GM18502 (cell line): Measurements from ENCODE around the gene GRM4.

ENCODE experiments used
- ATAC-seq: cut with Tn5 transposase; IDR thresholded peaks from one replicate; pipeline ENCODE4 v1.9.1; 2021; ENCODE audit warnings: mild to moderate bottlenecking; ENCODE audit not compliant: unreplicated experiment, poor library complexity

GRM4 gene

GRCh38 chr6:34113532-34113931, 32.4 kb downstream of the GRM4 start:
- ATAC-seq = no peak

GRCh38 chr6:34112126-34112525, 33.8 kb downstream of the GRM4 start:
- no peak for ATAC-seq

GRCh38 chr6:34110610-34111009, 35.3 kb downstream of the GRM4 start:
- no peak for ATAC-seq

- no peak for ATAC-seq
Measured at GRCh38 chr6:34108176-34108575, 37.7 kb downstream of the GRM4 start.

GRCh38 chr6:34106900-34107299, 39.0 kb downstream of the GRM4 start:
- ATAC-seq = no peak

GRCh38 chr6:34106421-34106820, 39.5 kb downstream of the GRM4 start:
- ATAC-seq = no peak

- no peak for ATAC-seq
Measured at GRCh38 chr6:34104628-34105027, 41.3 kb downstream of the GRM4 start.

GRCh38 chr6:34104186-34104585, 41.7 kb downstream of the GRM4 start:
- no peak for ATAC-seq

- no peak for ATAC-seq
Measured at GRCh38 chr6:34103321-34103720, 42.6 kb downstream of the GRM4 start.

GRCh38 chr6:34102696-34103095, 43.2 kb downstream of the GRM4 start:
- ATAC-seq = no peak

- ATAC-seq = no peak
Measured at GRCh38 chr6:34102099-34102656, 43.7 kb downstream of the GRM4 start.

- no peak for ATAC-seq
Measured at GRCh38 chr6:34100788-34101187, 45.1 kb downstream of the GRM4 start.

GRCh38 chr6:34099878-34100277, 46.0 kb downstream of the GRM4 start:
- no peak for ATAC-seq

GRCh38 chr6:34098045-34098936, 47.6 kb downstream of the GRM4 start:
- no peak for ATAC-seq

GRCh38 chr6:34096814-34097213, 49.1 kb downstream of the GRM4 start:
- no peak for ATAC-seq

GRCh38 chr6:34096193-34096592, 49.7 kb downstream of the GRM4 start:
- no peak for ATAC-seq

- ATAC-seq = no peak
Measured at GRCh38 chr6:34095741-34096140, 50.1 kb downstream of the GRM4 start.

- no peak for ATAC-seq
Measured at GRCh38 chr6:34095136-34095505, 50.8 kb downstream of the GRM4 start.

GRCh38 chr6:34094474-34095135, 51.3 kb downstream of the GRM4 start:
- ATAC-seq = no peak

GRCh38 chr6:34093854-34094430, 51.9 kb downstream of the GRM4 start:
- ATAC-seq = no peak

GRCh38 chr6:34093206-34093605, 52.7 kb downstream of the GRM4 start:
- no peak for ATAC-seq
